ENCODE data around the gene SH3BP5L. TPM values are rescaled to one million over a fixed set of nuclear protein-coding genes. Genes with fewer than 3 reads are reported as not detected.

SH3BP5L gene
- total RNA-seq, 1 donor from 2014 or later, result 15.9 TPM

DNA sequence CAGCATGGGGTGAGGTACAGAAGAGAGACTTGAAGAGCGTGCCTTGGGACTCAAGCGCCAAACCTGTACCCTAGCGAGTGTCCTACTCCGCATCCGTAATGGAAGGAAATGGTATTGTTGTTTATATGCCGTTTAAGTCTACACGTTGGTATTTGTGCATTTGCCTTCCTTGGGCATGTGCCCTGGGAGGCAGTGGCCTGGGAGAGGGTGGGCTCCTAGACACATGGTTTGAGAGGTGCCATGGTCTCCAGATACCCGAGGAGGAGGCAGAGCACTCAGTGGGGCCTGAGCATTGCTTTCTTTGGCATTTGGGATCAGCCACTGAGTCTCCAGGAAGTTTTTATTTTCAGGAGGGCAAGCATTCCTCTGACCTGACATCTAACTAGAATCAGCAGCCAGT, 18.8 kb upstream of the SH3BP5L start:
- peak in 1 of 2 donors; percentile 37 for DNase-seq (ENCODE audit: low spot score in 2 of 2)
- Histone ChIP-seq H3K4me1 (peaks cover 0 to 16% of the 10 kb centered on the region in 2 donors), H3K27me3 (no peaks in the 10 kb centered on the region), H3K36me3 (peaks cover 49 to 52% of the 10 kb centered on the region in 2 donors), H3K4me3 (no peak overlapping the region), H3K27ac (no peak overlapping the region), H3K9me3 (no peaks in the 10 kb centered on the region)
- TF ChIP-seq, protein P1, sequence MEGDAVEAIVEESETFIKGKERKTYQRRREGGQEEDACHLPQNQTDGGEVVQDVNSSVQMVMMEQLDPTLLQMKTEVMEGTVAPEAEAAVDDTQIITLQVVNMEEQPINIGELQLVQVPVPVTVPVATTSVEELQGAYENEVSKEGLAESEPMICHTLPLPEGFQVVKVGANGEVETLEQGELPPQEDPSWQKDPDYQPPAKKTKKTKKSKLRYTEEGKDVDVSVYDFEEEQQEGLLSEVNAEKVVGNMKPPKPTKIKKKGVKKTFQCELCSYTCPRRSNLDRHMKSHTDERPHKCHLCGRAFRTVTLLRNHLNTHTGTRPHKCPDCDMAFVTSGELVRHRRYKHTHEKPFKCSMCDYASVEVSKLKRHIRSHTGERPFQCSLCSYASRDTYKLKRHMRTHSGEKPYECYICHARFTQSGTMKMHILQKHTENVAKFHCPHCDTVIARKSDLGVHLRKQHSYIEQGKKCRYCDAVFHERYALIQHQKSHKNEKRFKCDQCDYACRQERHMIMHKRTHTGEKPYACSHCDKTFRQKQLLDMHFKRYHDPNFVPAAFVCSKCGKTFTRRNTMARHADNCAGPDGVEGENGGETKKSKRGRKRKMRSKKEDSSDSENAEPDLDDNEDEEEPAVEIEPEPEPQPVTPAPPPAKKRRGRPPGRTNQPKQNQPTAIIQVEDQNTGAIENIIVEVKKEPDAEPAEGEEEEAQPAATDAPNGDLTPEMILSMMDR (IDR thresholded peaks at IDR 0.05), result no peak
- intact Hi-C loops (cut with DNase I), result no loop called here

DNA sequence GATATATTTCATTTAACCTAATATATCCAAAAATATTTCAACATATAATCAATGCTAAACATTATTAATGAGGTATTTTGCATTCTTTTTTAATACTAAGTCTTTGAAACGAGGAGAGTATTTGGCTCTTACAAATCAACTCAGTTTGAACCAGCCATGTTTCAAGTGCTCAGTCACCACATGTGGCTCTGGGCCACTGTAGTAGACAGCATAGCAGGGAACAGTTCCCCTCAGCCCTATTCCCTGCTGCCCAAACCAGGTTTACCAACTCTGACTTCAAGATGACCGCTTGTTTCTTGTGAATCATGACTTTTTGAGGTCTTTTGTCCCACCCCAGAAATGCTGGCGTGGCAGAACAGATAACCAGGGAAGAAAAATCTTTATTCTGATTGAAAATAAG, 18.0 kb upstream of the SH3BP5L start:
- no peaks in the 10 kb centered on the region for H3K9me3 ChIP-seq
- H3K4me3 ChIP-seq, result no peak overlapping the region
- TF ChIP-seq, protein P1 (IDR thresholded peaks at IDR 0.05), result no peak
- intact Hi-C loops (cut with DNase I), result no loop called here
- H3K27ac ChIP-seq, result no peak overlapping the region
- peak in 1 of 2 donors; percentile 8 for DNase-seq (ENCODE audit: low spot score in 2 of 2)
- peaks cover 0 to 21% of the 10 kb centered on the region in 2 donors for H3K4me1 ChIP-seq
- no peaks in the 10 kb centered on the region for H3K27me3 ChIP-seq
- peaks cover 41 to 44% of the 10 kb centered on the region in 2 donors for H3K36me3 ChIP-seq

DNA sequence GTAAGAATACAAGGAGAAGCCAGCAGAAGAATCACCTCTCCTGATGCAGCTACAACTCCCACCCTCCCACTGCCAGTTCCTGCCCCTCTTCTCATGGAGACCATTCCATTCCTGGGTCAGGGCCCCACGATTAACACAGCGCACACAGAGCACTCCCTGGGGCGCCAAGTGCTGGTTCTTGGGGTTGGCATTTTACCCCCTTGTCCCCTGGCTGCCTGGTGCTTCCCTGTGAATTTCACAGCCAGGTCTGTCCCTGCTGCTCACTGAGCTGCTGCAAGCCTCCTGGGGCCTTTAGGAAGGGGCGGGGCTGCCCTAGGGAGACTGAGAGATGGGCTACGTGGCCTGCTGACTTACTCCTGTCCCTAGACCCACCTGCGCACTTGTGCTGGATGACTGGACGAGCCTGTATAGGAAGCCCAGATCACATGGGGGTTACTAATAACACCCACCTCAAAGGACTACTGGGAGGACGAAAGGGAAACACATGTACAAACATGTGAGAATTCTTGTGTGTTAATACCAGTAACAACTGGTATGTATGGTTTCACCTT, 17.1 kb upstream of the SH3BP5L start:
- Histone ChIP-seq H3K27me3 (no peaks in the 10 kb centered on the region), H3K9me3 (no peaks in the 10 kb centered on the region), H3K36me3 (peaks cover 33 to 36% of the 10 kb centered on the region in 2 donors), H3K4me3 (no peak overlapping the region), H3K4me1 (peaks cover 0 to 21% of the 10 kb centered on the region in 2 donors), H3K27ac (peak overlapping the region in 1 of 2 donors; percentile 65)
- intact Hi-C loops (cut with DNase I), result no loop called here
- DNase-seq (ENCODE audit: low spot score in 2 of 2), result peak in 1 of 2 donors; percentile 59
- TF ChIP-seq, protein P1 (IDR thresholded peaks at IDR 0.05), result no peak

DNA sequence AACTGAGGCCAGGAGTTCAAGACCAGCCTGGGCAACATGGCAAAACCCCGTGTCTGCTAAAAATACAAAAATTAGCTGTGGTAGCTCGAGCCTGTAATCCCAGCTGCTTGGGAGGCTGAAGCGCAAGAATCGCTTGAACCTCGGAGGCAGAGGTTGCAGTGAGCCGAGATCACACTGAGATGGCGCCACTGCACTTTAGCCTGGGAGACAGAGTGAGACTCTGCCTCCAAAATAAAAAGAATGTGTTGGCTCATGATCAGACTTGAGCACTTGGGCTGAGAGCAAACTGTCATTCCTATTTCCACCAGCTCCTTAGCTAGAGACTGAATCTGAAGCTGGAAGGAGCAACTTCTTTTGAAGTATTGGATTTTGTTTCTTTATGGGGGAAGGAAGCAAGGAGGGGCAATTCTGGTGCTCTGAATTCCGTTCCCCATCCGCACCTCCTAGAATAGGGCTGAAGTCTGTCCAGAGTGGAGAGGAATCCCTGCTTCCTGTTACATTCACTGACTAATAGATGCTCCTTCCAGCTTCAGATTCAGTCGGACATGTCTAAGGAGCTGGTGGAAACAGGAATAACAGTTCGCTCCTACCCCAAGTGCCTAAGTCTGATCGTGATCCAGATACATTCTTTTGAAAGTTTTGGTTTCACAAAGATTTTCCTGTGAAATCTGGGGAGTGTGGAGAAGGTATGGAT, 16.1 kb upstream of the SH3BP5L start:
- H3K4me3 ChIP-seq, result peak overlapping the region in 1 of 2 donors; percentile 14
- no peaks in the 10 kb centered on the region for H3K27me3 ChIP-seq
- no peaks in the 10 kb centered on the region for H3K9me3 ChIP-seq
- TF ChIP-seq, protein P1 (IDR thresholded peaks at IDR 0.05), result peak; percentile 28 to 69 (median 50)
- peak in 1 of 2 donors; percentile 67 for DNase-seq (ENCODE audit: low spot score in 2 of 2)
- intact Hi-C loops (cut with DNase I), result no loop called here
- peaks cover 0 to 25% of the 10 kb centered on the region in 2 donors for H3K4me1 ChIP-seq
- H3K27ac ChIP-seq, result peak overlapping the region; percentile 61 to 65
- peaks cover 23 to 25% of the 10 kb centered on the region in 2 donors for H3K36me3 ChIP-seq

DNA sequence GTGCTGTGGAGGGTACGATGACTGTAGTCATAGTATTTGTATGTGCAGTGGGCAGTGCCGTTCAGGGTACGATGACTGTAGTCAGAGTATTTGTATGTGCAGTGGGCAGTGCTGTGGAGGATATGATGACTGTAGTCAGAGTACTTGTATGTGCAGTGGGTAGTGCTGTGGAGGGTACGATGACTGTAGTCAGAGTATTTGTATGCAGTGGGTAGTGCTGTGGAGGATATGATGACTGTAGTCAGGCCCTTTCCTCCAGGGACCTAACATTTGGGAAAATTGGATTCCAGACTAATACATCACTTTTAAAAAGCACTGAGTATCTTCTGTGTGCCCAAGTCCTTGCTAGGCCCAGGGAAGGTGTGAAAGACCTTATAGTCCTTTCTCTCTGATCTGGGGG, 15.2 kb upstream of the SH3BP5L start:
- H3K4me3 ChIP-seq, result no peak overlapping the region
- intact Hi-C loops (cut with DNase I), result no loop called here
- H3K4me1 ChIP-seq, result peaks cover 0 to 25% of the 10 kb centered on the region in 2 donors
- peak in 1 of 2 donors; percentile 25 for DNase-seq (ENCODE audit: low spot score in 2 of 2)
- peaks cover 14 to 16% of the 10 kb centered on the region in 2 donors for H3K36me3 ChIP-seq
- no peaks in the 10 kb centered on the region for H3K9me3 ChIP-seq
- H3K27ac ChIP-seq, result peak overlapping the region in 1 of 2 donors; percentile 65
- TF ChIP-seq, protein P1 (IDR thresholded peaks at IDR 0.05), result no peak
- H3K27me3 ChIP-seq, result no peaks in the 10 kb centered on the region

All from ascending aorta (tissue), 2 donors.